DOHH2 (cell line): Measurements from ENCODE around the gene HAGHL.

Experiments
- H3F3A ChIP-seq: fragments of 200-600 bp; sonication (generic), shearing (Covaris generic); 2 replicates; pipeline ENCODE4 v1.6.0; 2016; ENCODE audit warnings: antibody characterized with exemption, mild to moderate bottlenecking; ENCODE audit not compliant: control insufficient read depth, insufficient read depth
- H3K27ac ChIP-seq: fragments of 200-600 bp; sonication (generic); 2 replicates; pipeline ENCODE4 v1.5.1; 2014; ENCODE audit warnings: low read depth, mild to moderate bottlenecking, low read length, moderate library complexity
- H3K27me3 ChIP-seq: fragments of 200-600 bp; sonication (generic); 2 replicates; pipeline ENCODE4 v1.6.1; 2014; ENCODE audit warnings: mild to moderate bottlenecking, low read length, mixed read lengths; ENCODE audit not compliant: control insufficient read depth
- H3K36me3 ChIP-seq: fragments of 200-600 bp; sonication (generic); 2 replicates; pipeline ENCODE4 v1.6.1; 2014; ENCODE audit warnings: mild to moderate bottlenecking, low read length, moderate library complexity, mixed read lengths; ENCODE audit not compliant: control insufficient read depth
- H3K4me1 ChIP-seq: fragments of 200-600 bp; sonication (generic); 2 replicates; pipeline ENCODE4 v1.6.1; 2014; ENCODE audit warnings: mild to moderate bottlenecking, low read length, mixed read lengths; ENCODE audit not compliant: control insufficient read depth
- H3K4me2 ChIP-seq: fragments of 200-600 bp; sonication (generic); 2 replicates; pipeline ENCODE4 v1.6.0; 2014; ENCODE audit warnings: mild to moderate bottlenecking, low read length, moderate library complexity
- H3K4me3 ChIP-seq: fragments of 200-600 bp; sonication (generic); 2 replicates; pipeline ENCODE4 v1.5.1; 2014; ENCODE audit warnings: mild to moderate bottlenecking, low read length, mixed read lengths
- H3K79me2 ChIP-seq: fragments of 200-600 bp; sonication (generic); 2 replicates; pipeline ENCODE4 v1.6.1; 2014; ENCODE audit warnings: mild to moderate bottlenecking, low read length, mixed read lengths; ENCODE audit not compliant: control insufficient read depth
- H3K9me2 ChIP-seq: fragments of 200-600 bp; sonication (generic); replicated peaks from 2 replicates; pipeline ENCODE4 v1.6.1; 2014; ENCODE audit warnings: mild to moderate bottlenecking, low read length, mixed read lengths; ENCODE audit not compliant: control insufficient read depth
- H3K9me3 ChIP-seq: fragments of 200-600 bp; sonication (generic); 2 replicates; pipeline ENCODE4 v1.6.1; 2014; ENCODE audit warnings: antibody characterized with exemption, low read length, mixed read lengths; ENCODE audit not compliant: control insufficient read depth, insufficient read depth
- H4K20me1 ChIP-seq: fragments of 200-600 bp; sonication (generic); 2 replicates; pipeline ENCODE4 v1.6.0; 2014; ENCODE audit warnings: low read depth, mild to moderate bottlenecking, antibody characterized with exemption, low read length, moderate library complexity; ENCODE audit not compliant: control insufficient read depth, insufficient read depth
- EZH2phosphoT487 ChIP-seq: fragments of 200-600 bp; sonication (generic); IDR thresholded peaks from 2 replicates; pipeline ENCODE4 v1.6.1; 2017; ENCODE audit warnings: borderline replicate concordance, mild to moderate bottlenecking, antibody characterized with exemption, low read length, moderate library complexity, mixed read lengths
- TF ChIP-seq, protein P1 (sequence below): fragments of 200-600 bp; sonication (generic); IDR thresholded peaks from one replicate; pipeline ENCODE4 v1.5.1; 2014; ENCODE audit warnings: antibody characterized with exemption, mild to moderate bottlenecking, low read depth, low read length; ENCODE audit not compliant: poor library complexity, severe bottlenecking

The HAGHL gene

DNA sequence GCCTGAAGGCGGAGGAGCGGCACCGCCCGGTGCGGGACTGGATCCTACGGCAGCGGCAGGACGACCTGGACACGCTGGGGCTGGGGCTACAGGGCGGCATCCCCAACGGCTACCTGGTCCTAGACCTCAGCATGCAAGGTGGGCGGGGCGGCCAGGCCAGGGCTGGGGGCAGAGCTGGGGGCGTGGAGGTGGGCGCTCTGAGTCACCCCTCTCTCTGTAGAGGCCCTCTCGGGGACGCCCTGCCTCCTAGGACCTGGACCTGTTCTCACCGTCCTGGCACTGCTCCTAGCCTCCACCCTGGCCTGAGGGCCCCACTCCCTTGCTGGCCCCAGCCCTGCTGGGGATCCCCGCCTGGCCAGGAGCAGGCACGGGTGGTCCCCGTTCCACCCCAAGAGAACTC, 41.5 kb downstream of the HAGHL start:
- Histone ChIP-seq H3K4me3 (no peak overlapping the region), H3K4me2 (no peak overlapping the region), H3F3A (no peaks in the 10 kb centered on the region), H3K36me3 (no peaks in the 10 kb centered on the region), H3K4me1 (no peaks in the 10 kb centered on the region), H3K9me3 (no peaks in the 10 kb centered on the region), H3K9me2 (no peaks in the 10 kb centered on the region), H3K79me2 (no peaks in the 10 kb centered on the region), H3K27me3 (no peaks in the 10 kb centered on the region), H4K20me1 (no peaks in the 10 kb centered on the region), H3K27ac (no peak overlapping the region)
- TF ChIP-seq, protein P1, sequence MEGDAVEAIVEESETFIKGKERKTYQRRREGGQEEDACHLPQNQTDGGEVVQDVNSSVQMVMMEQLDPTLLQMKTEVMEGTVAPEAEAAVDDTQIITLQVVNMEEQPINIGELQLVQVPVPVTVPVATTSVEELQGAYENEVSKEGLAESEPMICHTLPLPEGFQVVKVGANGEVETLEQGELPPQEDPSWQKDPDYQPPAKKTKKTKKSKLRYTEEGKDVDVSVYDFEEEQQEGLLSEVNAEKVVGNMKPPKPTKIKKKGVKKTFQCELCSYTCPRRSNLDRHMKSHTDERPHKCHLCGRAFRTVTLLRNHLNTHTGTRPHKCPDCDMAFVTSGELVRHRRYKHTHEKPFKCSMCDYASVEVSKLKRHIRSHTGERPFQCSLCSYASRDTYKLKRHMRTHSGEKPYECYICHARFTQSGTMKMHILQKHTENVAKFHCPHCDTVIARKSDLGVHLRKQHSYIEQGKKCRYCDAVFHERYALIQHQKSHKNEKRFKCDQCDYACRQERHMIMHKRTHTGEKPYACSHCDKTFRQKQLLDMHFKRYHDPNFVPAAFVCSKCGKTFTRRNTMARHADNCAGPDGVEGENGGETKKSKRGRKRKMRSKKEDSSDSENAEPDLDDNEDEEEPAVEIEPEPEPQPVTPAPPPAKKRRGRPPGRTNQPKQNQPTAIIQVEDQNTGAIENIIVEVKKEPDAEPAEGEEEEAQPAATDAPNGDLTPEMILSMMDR: no peak
- TF ChIP-seq EZH2phosphoT487: no peak

DNA sequence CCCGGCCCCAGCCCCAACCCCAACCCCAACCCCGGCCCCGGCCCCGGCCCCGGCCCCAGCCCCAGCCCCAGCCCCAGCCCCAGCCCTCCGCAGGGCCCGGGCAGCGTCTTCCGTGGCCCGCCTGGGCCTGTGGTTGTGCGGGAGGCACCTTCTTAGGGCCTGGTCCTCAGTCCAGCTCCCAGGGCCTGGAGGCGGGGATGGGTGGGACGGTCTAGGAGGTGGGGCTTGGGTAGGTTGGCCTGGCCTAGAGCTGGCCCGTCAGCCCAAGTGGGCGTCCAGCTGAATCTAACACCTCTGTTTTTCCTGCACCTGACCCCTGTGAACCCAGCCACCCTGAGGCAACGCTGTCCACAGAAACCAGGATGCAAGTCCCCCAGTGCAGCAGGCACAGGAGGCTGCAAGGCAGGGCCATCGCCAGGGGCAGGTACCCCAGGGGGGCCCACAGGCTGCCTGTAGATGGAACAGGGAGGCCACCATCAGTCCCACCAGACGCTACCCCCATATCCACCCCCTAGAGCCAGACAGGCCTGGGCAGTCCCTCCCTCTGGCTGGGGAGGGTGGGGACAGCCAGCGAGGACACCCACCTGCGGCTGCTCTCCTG, 42.4 kb downstream of the HAGHL start:
- Histone ChIP-seq H3K27me3 (no peaks in the 10 kb centered on the region), H4K20me1 (no peaks in the 10 kb centered on the region), H3K79me2 (no peaks in the 10 kb centered on the region), H3K36me3 (no peaks in the 10 kb centered on the region), H3F3A (no peaks in the 10 kb centered on the region), H3K27ac (no peak overlapping the region), H3K4me1 (no peaks in the 10 kb centered on the region), H3K9me3 (no peaks in the 10 kb centered on the region), H3K4me2 (no peak overlapping the region), H3K4me3 (no peak overlapping the region), H3K9me2 (no peaks in the 10 kb centered on the region)
- TF ChIP-seq, protein P1: no peak
- TF ChIP-seq EZH2phosphoT487: no peak

DNA sequence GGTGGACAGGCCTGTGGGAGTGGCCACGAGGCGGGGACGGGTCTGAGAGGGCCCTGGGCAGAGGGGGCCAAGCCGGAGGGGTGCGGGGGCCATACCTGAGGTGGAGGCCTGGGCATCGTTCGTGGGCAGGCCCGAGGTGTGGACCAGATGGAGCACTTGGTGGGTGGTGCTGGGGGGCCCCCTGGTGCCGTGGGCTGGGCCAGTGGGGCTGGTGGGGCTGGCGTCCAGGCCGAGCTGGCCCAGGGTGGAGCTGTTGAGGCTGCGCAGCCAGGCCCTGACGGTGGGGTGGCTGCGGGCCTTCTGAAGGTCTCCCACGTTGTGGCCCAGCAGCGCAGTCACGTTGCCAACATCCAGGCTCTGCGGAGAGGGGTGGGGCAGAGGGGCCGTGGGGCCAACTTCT, 43.0 kb downstream of the HAGHL start:
- H3K9me3 ChIP-seq: no peaks in the 10 kb centered on the region
- H3F3A ChIP-seq: no peaks in the 10 kb centered on the region
- H3K36me3 ChIP-seq: no peaks in the 10 kb centered on the region
- no peaks in the 10 kb centered on the region for H3K27me3 ChIP-seq
- no peak overlapping the region for H3K27ac ChIP-seq
- TF ChIP-seq, protein P1: no peak
- no peak for TF ChIP-seq EZH2phosphoT487
- H3K4me3 ChIP-seq: no peak overlapping the region
- no peaks in the 10 kb centered on the region for H4K20me1 ChIP-seq
- H3K79me2 ChIP-seq: no peaks in the 10 kb centered on the region
- no peak overlapping the region for H3K4me2 ChIP-seq
- no peaks in the 10 kb centered on the region for H3K9me2 ChIP-seq
- H3K4me1 ChIP-seq: no peaks in the 10 kb centered on the region
